Neural progenitor cell (in vitro differentiated cells): ENCODE measurements around the gene CDC42SE1.

Experiments used
- CTCF ChIP-seq: fragments of 200-600 bp; sonication (generic); IDR thresholded peaks from 2 replicates; pipeline ENCODE4 v1.5.1; 2017; ENCODE audit warnings: antibody characterized with exemption, mild to moderate bottlenecking
- EZH2phosphoT487 ChIP-seq: fragments of 200-600 bp; sonication (generic); IDR thresholded peaks from 2 replicates; pipeline ENCODE4 v1.6.1; 2017; ENCODE audit warnings: antibody characterized with exemption

GRCh38 chr1:151070474-151071276 is 11.3 kb upstream of the CDC42SE1 start, which contains the start of gene GABPB2:
- TF ChIP-seq CTCF = peak; percentile 81
- no peak for TF ChIP-seq EZH2phosphoT487
